Gastroesophageal sphincter (tissue), 4 donors: ENCODE data around the gene FSCN2. TPM values are rescaled to one million over a fixed set of nuclear protein-coding genes. Genes with fewer than 3 reads are reported as not detected.

Experiments
- ATAC-seq: fragments of 150-250 bp; one replicate; pipeline ENCODE4 v1.9.1; 2016; ENCODE audit warnings: mild to moderate bottlenecking, moderate library complexity
- H3K27ac ChIP-seq, 4 donors: fragments of 200-600 bp; sonication (generic) in 3 of 4; 1 replicate in 3 of 4; 2 replicates in 1 of 4; pipeline ENCODE4 v1.5.1; 2016 to 2019
- H3K27me3 ChIP-seq: fragments of 200-600 bp; sonication (generic); one replicate; pipeline ENCODE4 v1.5.1; 2019
- H3K36me3 ChIP-seq, 2 donors: fragments of 200-600 bp; sonication (generic); one replicate each; pipeline ENCODE4 v1.5.1; 2019; ENCODE audit warnings: control low read depth in 1 of 2
- H3K4me1 ChIP-seq, 3 donors: fragments of 200-600 bp; sonication (generic); 1 replicate in 2 of 3; 2 replicates in 1 of 3; pipeline ENCODE4 v1.5.1; 2016 to 2019; ENCODE audit warnings: control low read depth in 2 of 3
- H3K4me3 ChIP-seq, 2 donors: fragments of 200-600 bp; sonication (generic); one replicate each; pipeline ENCODE4 v1.5.1; 2019; ENCODE audit warnings: mild to moderate bottlenecking in 1 of 2, moderate library complexity in 1 of 2
- H3K9me3 ChIP-seq, 3 donors: fragments of 200-600 bp; sonication (generic); one replicate each; pipeline ENCODE4 v1.5.1; 2017 to 2019; ENCODE audit warnings: control low read depth in 2 of 3
- EP300 ChIP-seq: sonication (generic); formaldehyde crosslinking; IDR thresholded peaks from one replicate; pipeline ENCODE4 v1.6.1; 2017; ENCODE audit warnings: antibody characterized with exemption, mild to moderate bottlenecking
- POLR2A ChIP-seq, 2 donors: fragments of 450-650 bp; IDR thresholded peaks; one replicate each; pipeline ENCODE4 v1.6.1; 2017; ENCODE audit warnings: antibody characterized with exemption in 2 of 2, mild to moderate bottlenecking in 2 of 2, moderate library complexity in 1 of 2
- POLR2AphosphoS5 ChIP-seq: sonication (generic); formaldehyde crosslinking; IDR thresholded peaks from one replicate; pipeline ENCODE4 v1.6.1; 2017; ENCODE audit warnings: antibody characterized with exemption
- WGBS, 2 donors: methylation state at CpG; one replicate each; pipeline ENCODE4 v1.1.5; 2018; ENCODE audit warnings: low coverage in 1 of 2; 5-methylcytosine and 5-hydroxymethylcytosine counted together
- total RNA-seq, 4 donors: library from RNA; depleted of rRNA; stranded (reverse); fragments of >200 nt; gene quantifications; one replicate each; pipeline ENCODE4 v1.1.0, GENCODE V29; 2016
- TF ChIP-seq, protein P1 (sequence below), 4 experiments: fragments of 200-600 bp in 2 of 4; fragments of 450-650 bp in 2 of 4; sonication (generic) in 1 of 4; IDR thresholded peaks; one replicate each; pipeline ENCODE4 v1.5.1; 2017 to 2019; ENCODE audit warnings: antibody characterized with exemption in 4 of 4, mild to moderate bottlenecking in 2 of 4, moderate library complexity in 2 of 4

FSCN2 gene
- total RNA-seq, 4 donors from 2014 or later = 0.49 to 2.1 (median 1.0) TPM

DNA sequence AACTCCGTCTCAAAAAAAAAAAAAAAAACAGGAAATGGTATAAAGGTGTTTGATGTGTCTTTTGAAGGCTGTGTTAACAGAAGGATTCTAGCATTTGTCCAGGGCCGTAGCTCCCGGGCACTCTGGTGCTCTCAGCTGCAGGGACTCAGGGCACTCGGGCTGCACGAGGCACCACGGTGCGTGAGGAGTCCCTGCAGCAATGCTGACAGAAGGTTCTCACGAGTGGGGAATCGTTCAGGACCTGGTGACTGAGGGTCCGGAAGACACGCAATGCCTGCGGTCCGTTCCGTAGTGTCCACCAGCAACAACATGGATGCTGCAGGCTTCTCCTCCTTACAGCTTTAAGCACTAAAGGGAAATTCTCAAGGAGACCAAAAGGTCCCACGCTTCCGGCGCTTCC lies 36.6 kb downstream of the FSCN2 start:
- Histone ChIP-seq H3K4me3 (no peak overlapping the region), H3K4me1 (peaks cover 10 to 33% (median 20%) of the 10 kb centered on the region in 3 donors), H3K27ac (peak overlapping the region in 3 of 4 donors; percentile 78 to 82 (median 79)), H3K27me3 (no peaks in the 10 kb centered on the region), H3K36me3 (peaks cover 0 to 92% of the 10 kb centered on the region in 2 donors), H3K9me3 (no peaks in the 10 kb centered on the region)
- ATAC-seq = no peak
- TF ChIP-seq POLR2A (IDR thresholded peaks at IDR 0.05) = no peak
- TF ChIP-seq, protein P1, sequence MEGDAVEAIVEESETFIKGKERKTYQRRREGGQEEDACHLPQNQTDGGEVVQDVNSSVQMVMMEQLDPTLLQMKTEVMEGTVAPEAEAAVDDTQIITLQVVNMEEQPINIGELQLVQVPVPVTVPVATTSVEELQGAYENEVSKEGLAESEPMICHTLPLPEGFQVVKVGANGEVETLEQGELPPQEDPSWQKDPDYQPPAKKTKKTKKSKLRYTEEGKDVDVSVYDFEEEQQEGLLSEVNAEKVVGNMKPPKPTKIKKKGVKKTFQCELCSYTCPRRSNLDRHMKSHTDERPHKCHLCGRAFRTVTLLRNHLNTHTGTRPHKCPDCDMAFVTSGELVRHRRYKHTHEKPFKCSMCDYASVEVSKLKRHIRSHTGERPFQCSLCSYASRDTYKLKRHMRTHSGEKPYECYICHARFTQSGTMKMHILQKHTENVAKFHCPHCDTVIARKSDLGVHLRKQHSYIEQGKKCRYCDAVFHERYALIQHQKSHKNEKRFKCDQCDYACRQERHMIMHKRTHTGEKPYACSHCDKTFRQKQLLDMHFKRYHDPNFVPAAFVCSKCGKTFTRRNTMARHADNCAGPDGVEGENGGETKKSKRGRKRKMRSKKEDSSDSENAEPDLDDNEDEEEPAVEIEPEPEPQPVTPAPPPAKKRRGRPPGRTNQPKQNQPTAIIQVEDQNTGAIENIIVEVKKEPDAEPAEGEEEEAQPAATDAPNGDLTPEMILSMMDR (IDR thresholded peaks at IDR 0.05) = no peak
- no peak for TF ChIP-seq POLR2AphosphoS5
- TF ChIP-seq EP300 = no peak
- 87% methylated on average over 12 of the region's 17 CpGs; no CpG with 5 or more reads in 1 of the 2 donors for WGBS, 2 donors

DNA sequence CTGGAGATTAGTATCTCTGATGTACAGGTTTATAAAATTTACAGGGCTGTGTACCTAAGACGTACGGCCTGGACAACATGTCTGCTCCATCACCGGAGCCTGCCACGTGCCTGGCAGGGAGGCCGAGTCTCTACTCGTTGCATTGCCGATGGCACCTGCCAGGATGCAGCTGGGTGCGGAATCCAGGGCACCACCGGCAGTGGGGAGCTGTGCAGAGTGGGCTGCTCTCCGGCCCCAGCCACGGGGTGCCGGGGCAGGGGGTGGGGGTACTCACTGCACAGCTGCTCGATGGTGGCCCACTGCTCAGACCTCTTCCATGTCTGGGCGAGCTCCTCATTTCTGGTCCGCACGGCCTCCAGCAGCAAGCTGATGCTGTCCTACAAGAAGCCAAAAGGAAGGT lies 37.1 kb downstream of the FSCN2 start:
- no peak for ATAC-seq
- Histone ChIP-seq H3K27me3 (no peaks in the 10 kb centered on the region), H3K27ac (peak overlapping the region in 3 of 4 donors; percentile 78 to 82 (median 79)), H3K36me3 (peaks cover 0 to 92% of the 10 kb centered on the region in 2 donors), H3K9me3 (no peaks in the 10 kb centered on the region), H3K4me3 (no peak overlapping the region), H3K4me1 (peaks cover 10 to 33% (median 20%) of the 10 kb centered on the region in 3 donors)
- 93% methylated on average over 5 of the region's 16 CpGs; no CpG with 5 or more reads in 1 of the 2 donors for WGBS, 2 donors
- TF ChIP-seq, protein P1 (IDR thresholded peaks at IDR 0.05) = no peak
- TF ChIP-seq POLR2AphosphoS5 (no peak), POLR2A (IDR thresholded peaks at IDR 0.05) (no peak), EP300 (no peak)

DNA sequence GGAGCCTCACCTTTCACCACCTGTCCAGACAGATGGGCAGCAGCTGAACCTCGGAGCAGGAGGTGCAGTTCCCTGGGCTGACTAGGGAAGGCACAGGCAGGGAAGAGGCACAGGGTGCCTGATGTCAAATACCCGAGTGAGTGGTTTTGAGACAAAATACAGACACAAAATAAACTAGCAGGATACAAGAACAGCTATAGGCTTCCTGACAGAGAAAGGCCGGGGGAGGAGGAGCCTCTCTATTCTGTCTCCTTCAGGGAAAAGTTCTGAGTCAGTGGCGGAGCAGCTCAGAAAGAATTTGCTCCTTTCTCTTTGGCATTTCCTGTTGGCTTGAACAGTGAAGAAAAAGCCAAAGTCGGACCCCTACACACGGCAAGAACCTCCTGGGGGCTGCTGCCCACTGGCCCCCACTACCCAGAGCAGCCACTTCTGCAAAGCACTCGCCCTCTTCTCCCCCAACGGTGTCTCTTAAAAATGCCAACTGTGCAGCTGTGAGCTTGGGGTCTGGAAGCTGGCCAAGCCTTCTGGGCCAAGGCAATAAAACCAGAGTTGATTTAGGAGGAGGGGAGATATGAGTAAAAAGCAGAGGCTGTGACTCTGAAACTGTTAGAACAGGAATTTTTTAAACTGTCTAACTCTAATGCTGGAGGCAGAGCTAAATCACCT lies 38.4 kb downstream of the FSCN2 start:
- peak; percentile 57 for TF ChIP-seq POLR2AphosphoS5
- TF ChIP-seq POLR2A (IDR thresholded peaks at IDR 0.05) = no peak
- no peak for TF ChIP-seq EP300
- TF ChIP-seq, protein P1 (IDR thresholded peaks at IDR 0.05) = peak in 1 of 4 experiments; percentile 19
- peak; percentile 84 for ATAC-seq

DNA sequence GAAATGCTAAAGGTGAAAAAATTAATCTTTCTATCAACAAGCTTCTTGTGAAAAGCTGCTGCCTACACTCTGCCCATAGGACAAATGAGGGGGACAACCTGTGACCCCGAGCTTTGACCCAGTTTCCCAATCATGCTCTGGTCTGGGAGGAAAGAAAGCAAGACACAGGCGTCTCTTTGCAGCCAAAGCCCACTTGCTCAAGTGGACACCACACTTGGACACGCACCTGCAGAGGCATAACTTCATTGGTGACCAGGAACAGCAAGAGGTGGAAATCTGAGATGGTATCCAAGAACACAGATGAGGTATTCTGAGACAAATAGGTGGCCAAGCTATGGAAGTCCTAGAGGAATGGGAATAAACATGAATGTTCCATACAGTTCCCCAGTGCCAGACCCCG lies 39.0 kb downstream of the FSCN2 start:
- no peak for ATAC-seq
- H3K27me3 ChIP-seq = no peaks in the 10 kb centered on the region
- 50 to 58% methylated on average over 1 to 4 of the region's 4 CpGs for WGBS, 2 donors
- H3K4me3 ChIP-seq = no peak overlapping the region
- H3K27ac ChIP-seq = peak overlapping the region; percentile 36 to 82 (median 78)
- peaks cover 0 to 92% of the 10 kb centered on the region in 2 donors for H3K36me3 ChIP-seq
- H3K9me3 ChIP-seq = no peaks in the 10 kb centered on the region
- no peak for TF ChIP-seq EP300
- TF ChIP-seq POLR2AphosphoS5 = no peak
- TF ChIP-seq, protein P1 (IDR thresholded peaks at IDR 0.05) = no peak
- no peak for TF ChIP-seq POLR2A (IDR thresholded peaks at IDR 0.05)
- H3K4me1 ChIP-seq = peaks cover 10 to 33% (median 20%) of the 10 kb centered on the region in 3 donors

More for the DNA sequence above, 38.4 kb downstream of the FSCN2 start:
- Histone ChIP-seq H3K9me3 (no peaks in the 10 kb centered on the region), H3K4me1 (peaks cover 10 to 33% (median 20%) of the 10 kb centered on the region in 3 donors), H3K27ac (peak overlapping the region; percentile 52 to 82 (median 78)), H3K27me3 (no peaks in the 10 kb centered on the region), H3K36me3 (peaks cover 0 to 92% of the 10 kb centered on the region in 2 donors), H3K4me3 (peak overlapping the region in 1 of 2 donors; percentile 9)
- 8 to 20% methylated on average over 1 to 6 of the region's 8 CpGs for WGBS, 2 donors

DNA sequence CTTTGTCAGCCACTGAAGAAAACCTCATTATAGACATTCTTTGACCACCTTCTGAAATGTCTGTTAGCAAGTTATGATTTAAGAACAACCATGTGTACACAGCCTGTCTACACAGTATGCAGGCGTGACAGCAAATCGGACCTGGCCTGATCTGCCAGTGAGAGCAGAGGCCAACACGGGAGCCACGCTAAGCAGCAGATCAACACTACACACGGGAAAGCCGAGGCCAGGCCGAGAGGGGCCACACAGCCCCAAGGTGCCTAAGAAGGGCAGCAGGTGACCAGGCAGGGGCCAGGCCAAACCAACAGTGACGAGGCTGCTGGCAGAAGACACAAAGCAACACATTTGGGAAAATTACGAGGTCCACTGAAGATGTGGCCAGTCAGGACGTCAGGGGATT lies 40.2 kb downstream of the FSCN2 start:
- 20 to 84% methylated on average over 1 to 6 of the region's 10 CpGs for WGBS, 2 donors
- Histone ChIP-seq H3K4me1 (peaks cover 10 to 33% (median 20%) of the 10 kb centered on the region in 3 donors), H3K27ac (peak overlapping the region in 3 of 4 donors; percentile 38 to 79 (median 78)), H3K36me3 (peaks cover 0 to 85% of the 10 kb centered on the region in 2 donors), H3K27me3 (no peaks in the 10 kb centered on the region), H3K9me3 (no peaks in the 10 kb centered on the region), H3K4me3 (no peak overlapping the region)
- TF ChIP-seq EP300 = no peak
- TF ChIP-seq, protein P1 (IDR thresholded peaks at IDR 0.05) = no peak
- ATAC-seq = no peak
